H1 (cell line): ENCODE measurements around the gene RCAN2. TPM values are rescaled to one million over a fixed set of nuclear protein-coding genes. Genes with fewer than 3 reads are reported as not detected.

Experiments
- CTCF ChIA-PET: fragments of 300-600 bp; sonication (Branson Sonifier 250); formaldehyde crosslinking; loops from one replicate; lab custom pipeline; 2021; ENCODE audit not compliant: partially characterized antibody; lab: Charles Lee
- POLR2A ChIA-PET: fragments of 300-600 bp; sonication (Branson Sonifier 250); formaldehyde crosslinking; loops from one replicate; lab custom pipeline; 2021; ENCODE audit warnings: inconsistent platforms; ENCODE audit not compliant: partially characterized antibody; lab: Charles Lee
- DNase-seq, 2 experiments: peaks; one replicate each; pipeline versions ENCODE4 v3.0.0 to v3.0.0-alpha.2; 2010 to 2022; ENCODE audit warnings: low spot score in 2 of 2, low read depth in 1 of 2, mixed read lengths in 1 of 2
- FAIRE-seq: peaks from 2 replicates; lab custom pipeline; 2011; peaks lifted over from hg19 to GRCh38; lab: Jason Lieb, UNC
- H2AFZ ChIP-seq: 2 replicates; pipeline ENCODE4 v1.8.1; 2012; ENCODE audit warnings: low read length, inconsistent platforms
- H2AK5ac ChIP-seq: 2 replicates; pipeline ENCODE4 v1.6.1; 2013; ENCODE audit warnings: low read depth, low read length
- H2BK120ac ChIP-seq: replicated peaks from 2 replicates; pipeline ENCODE3; 2013; ENCODE audit warnings: low read depth, low read length, inconsistent platforms
- H2BK12ac ChIP-seq: 2 replicates; pipeline ENCODE4 v1.6.1; 2013; ENCODE audit warnings: low read depth, low read length
- H2BK15ac ChIP-seq: 2 replicates; pipeline ENCODE4 v1.6.1; 2013; ENCODE audit warnings: low read length
- H2BK20ac ChIP-seq: 2 replicates; pipeline ENCODE4 v1.6.1; 2013; ENCODE audit warnings: low read length
- H2BK5ac ChIP-seq: 2 replicates; pipeline ENCODE4 v1.6.1; 2013; ENCODE audit warnings: low read depth, low read length
- H3K14ac ChIP-seq: 2 replicates; pipeline ENCODE4 v1.6.1; 2013; ENCODE audit warnings: inconsistent platforms; ENCODE audit not compliant: insufficient read length
- H3K18ac ChIP-seq: 2 replicates; pipeline ENCODE4 v1.6.1; 2013; ENCODE audit warnings: low read length; ENCODE audit errors: extremely low read depth
- H3K23ac ChIP-seq: 2 replicates; pipeline ENCODE4 v1.6.1; 2013; ENCODE audit warnings: inconsistent platforms; ENCODE audit not compliant: insufficient read length
- H3K23me2 ChIP-seq: 2 replicates; pipeline ENCODE4 v1.6.1; 2013; ENCODE audit warnings: low read depth, low read length
- H3K27ac ChIP-seq: 2 replicates; pipeline ENCODE4 v1.6.1; 2011; ENCODE audit warnings: low read depth, low read length, inconsistent platforms
- H3K27me3 ChIP-seq, 4 experiments: replicated peaks in 1 of 4; 1 replicate in 1 of 4; 2 replicates in 3 of 4; pipeline versions ENCODE4 v1.6.1 to v1.8.1; 2011 to 2013; ENCODE audit warnings: low read length in 3 of 4, mild to moderate bottlenecking in 3 of 4, inconsistent platforms in 2 of 4, mixed read lengths in 2 of 4, moderate library complexity in 1 of 4; ENCODE audit not compliant: control insufficient read depth in 3 of 4, insufficient read depth in 3 of 4; ENCODE audit errors: extremely low read depth in 1 of 4
- H3K36me3 ChIP-seq, 4 experiments: 2 replicates each; pipeline versions ENCODE4 v1.6.1 to v1.8.1; 2011 to 2013; ENCODE audit warnings: mild to moderate bottlenecking in 4 of 4, low read length in 3 of 4, moderate library complexity in 2 of 4, control low read depth in 1 of 4, inconsistent platforms in 1 of 4; ENCODE audit not compliant: insufficient read depth in 4 of 4, control insufficient read depth in 2 of 4
- H3K4ac ChIP-seq: replicated peaks from 2 replicates; pipeline ENCODE3; 2013; ENCODE audit warnings: low read length, low read depth, mixed read lengths, inconsistent platforms; ENCODE audit not compliant: insufficient read length
- H3K4me1 ChIP-seq, 4 experiments: replicated peaks in 1 of 4; 1 replicate in 1 of 4; 2 replicates in 3 of 4; pipeline versions ENCODE4 v1.6.1 to v1.8.1; 2011 to 2013; ENCODE audit warnings: low read length in 3 of 4, inconsistent platforms in 2 of 4, mixed read lengths in 1 of 4; ENCODE audit not compliant: insufficient read depth in 4 of 4, control insufficient read depth in 3 of 4
- H3K4me2 ChIP-seq, 2 experiments: 2 replicates each; pipeline versions ENCODE4 v1.6.1 to v1.8.1; 2011 to 2013; ENCODE audit warnings: low read depth in 2 of 2, low read length in 2 of 2, control low read depth in 1 of 2, inconsistent platforms in 1 of 2, mild to moderate bottlenecking in 1 of 2; ENCODE audit not compliant: insufficient read depth in 1 of 2
- H3K4me3 ChIP-seq, 4 experiments: fragments of 200-600, 300-600 bp in 1 of 4; sonication (generic), shearing (Covaris generic), sonication (Bioruptor Twin) in 1 of 4; 2 replicates each; pipeline versions ENCODE4 v1.5.1 to v1.8.1; 2011 to 2016; ENCODE audit warnings: low read length in 4 of 4, low read depth in 3 of 4, control low read depth in 2 of 4, inconsistent platforms in 2 of 4, mild to moderate bottlenecking in 2 of 4, mixed read lengths in 1 of 4, moderate library complexity in 1 of 4; ENCODE audit not compliant: insufficient read depth in 2 of 4; ENCODE audit errors: extremely low read depth in 1 of 4
- H3K56ac ChIP-seq: replicated peaks from 2 replicates; pipeline ENCODE3; 2013; ENCODE audit warnings: low read depth, mild to moderate bottlenecking, mixed read lengths, low read length, inconsistent platforms; ENCODE audit not compliant: insufficient read length
- H3K79me1 ChIP-seq: 2 replicates; pipeline ENCODE4 v1.6.1; 2013; ENCODE audit warnings: low read depth, low read length, control low read depth
- H3K79me2 ChIP-seq, 2 experiments: 2 replicates each; pipeline versions ENCODE4 v1.6.1 to v1.8.1; 2012 to 2013; ENCODE audit warnings: low read length in 2 of 2, mild to moderate bottlenecking in 2 of 2, inconsistent platforms in 1 of 2; ENCODE audit not compliant: insufficient read depth in 2 of 2, control insufficient read depth in 1 of 2
- H3K9ac ChIP-seq, 4 experiments: replicated peaks in 1 of 4; 1 replicate in 1 of 4; 2 replicates in 3 of 4; pipeline versions ENCODE4 v1.6.1 to v1.8.1; 2011 to 2013; ENCODE audit warnings: low read depth in 3 of 4, low read length in 3 of 4, control low read depth in 2 of 4, mild to moderate bottlenecking in 2 of 4, moderate library complexity in 2 of 4, inconsistent platforms in 1 of 4; ENCODE audit errors: extremely low read depth in 1 of 4
- H3K9me3 ChIP-seq, 2 experiments: 2 replicates each; pipeline versions ENCODE4 v1.6.1 to v1.8.1; 2012 to 2013; ENCODE audit warnings: mild to moderate bottlenecking in 2 of 2, moderate library complexity in 2 of 2, control low read depth in 1 of 2, inconsistent platforms in 1 of 2, low read depth in 1 of 2, low read length in 1 of 2, mixed read lengths in 1 of 2; ENCODE audit not compliant: insufficient read depth in 2 of 2
- H4K20me1 ChIP-seq, 2 experiments: replicated peaks in 1 of 2; 2 replicates each; pipeline versions ENCODE3 to v1.8.1; 2011 to 2013; ENCODE audit warnings: inconsistent platforms in 2 of 2, low read length in 2 of 2, mild to moderate bottlenecking in 1 of 2; ENCODE audit not compliant: insufficient read depth in 2 of 2, control insufficient read depth in 1 of 2
- H4K5ac ChIP-seq: 2 replicates; pipeline ENCODE4 v1.6.1; 2013; ENCODE audit warnings: low read length, low read depth, mixed read lengths, inconsistent platforms; ENCODE audit not compliant: insufficient read length
- H4K8ac ChIP-seq: 2 replicates; pipeline ENCODE4 v1.8.0; 2013; ENCODE audit warnings: mild to moderate bottlenecking, moderate library complexity, low read length, inconsistent platforms; ENCODE audit not compliant: insufficient read depth; ENCODE audit errors: extremely low read depth
- H4K91ac ChIP-seq: replicated peaks from 2 replicates; pipeline ENCODE3; 2013; ENCODE audit warnings: low read length, mixed read lengths, inconsistent platforms; ENCODE audit not compliant: insufficient read length
- EGR1 ChIP-seq: IDR thresholded peaks from 2 replicates; pipeline ENCODE4 v1.6.1; 2011; ENCODE audit warnings: low read depth, low read length, borderline replicate concordance
- NRF1 ChIP-seq: IDR thresholded peaks from 2 replicates; pipeline ENCODE4 v1.6.1; 2011; ENCODE audit warnings: mild to moderate bottlenecking, low read depth, low read length, improper control_type of control experiment
- SP2 ChIP-seq: IDR thresholded peaks from 2 replicates; pipeline ENCODE4 v1.6.1; 2012; ENCODE audit warnings: mild to moderate bottlenecking, low read length, inconsistent platforms
- polyA plus RNA-seq, 7 experiments: library from polyadenylated mRNA; depleted of rRNA in 3 of 7; stranded (reverse) in 5 of 7; unstranded in 2 of 7; fragments of >200 nt in 5 of 7; fragments of 200-250 nt in 2 of 7; gene quantifications; 1 replicate in 5 of 7; 2 replicates in 1 of 7; 4 replicates in 1 of 7; pipeline versions ENCODE4 v1.2.1 to v1.2.3, GENCODE V29; 2011 to 2013; ENCODE audit warnings: missing spikeins in 2 of 7, mixed read lengths in 2 of 7
- total RNA-seq: library from RNA; stranded (reverse); fragmentation: NEBNext Ultra II Directional; extraction: Animal tissue kit (Norgen Biotek cat#: 25700); gene quantifications from 2 replicates; pipeline ENCODE4 v1.2.1, GENCODE V29; 2021
- TF ChIP-seq, protein P1 (sequence below): IDR thresholded peaks from 2 replicates; pipeline ENCODE4 v1.6.1; 2011; ENCODE audit warnings: low read depth, mild to moderate bottlenecking, low read length; ENCODE audit not compliant: insufficient read depth

Gene RCAN2
- total and polyA plus RNA-seq, 2 of the 8 experiments (the other 6 are each of a cell fraction or from before 2014, with no cell fraction given) = 5.0 to 8.5 TPM

DNA sequence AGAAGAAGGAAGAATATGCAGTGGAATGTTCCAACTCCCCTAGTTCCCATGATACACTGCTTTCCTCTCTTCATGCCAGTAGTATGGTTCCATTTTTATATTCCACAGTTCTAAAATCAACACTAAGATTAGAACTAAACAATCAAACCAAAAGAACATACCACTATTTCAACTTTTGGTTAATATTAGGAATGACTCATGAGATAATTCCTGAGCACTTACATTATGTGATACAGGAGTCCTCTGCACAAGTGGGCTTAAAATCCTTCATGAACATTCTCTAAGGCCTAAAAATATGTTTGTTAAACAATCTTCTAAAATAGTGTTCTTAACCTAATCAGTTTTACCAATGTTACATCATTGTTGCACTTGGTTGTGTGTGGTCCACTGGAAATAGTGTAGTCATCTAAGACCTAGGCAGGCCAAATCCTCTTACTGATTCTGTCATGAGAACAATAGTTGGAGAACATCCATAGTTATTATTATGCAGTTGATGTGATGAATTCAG is 30.3 kb upstream of the RCAN2 start:
- Histone ChIP-seq H4K91ac (no peak overlapping the region), H3K56ac (no peak overlapping the region), H2AK5ac (no peak overlapping the region), H2BK15ac (no peak overlapping the region), H3K9ac (no peak overlapping the region), H3K36me3 (no peaks in the 10 kb centered on the region), H3K4ac (no peak overlapping the region), H3K18ac (no peak overlapping the region), H2AFZ (no peak overlapping the region), H4K8ac (no peak overlapping the region), H3K9me3 (no peaks in the 10 kb centered on the region), H2BK12ac (no peak overlapping the region), H3K23ac (no peak overlapping the region), H3K79me1 (no peaks in the 10 kb centered on the region), H2BK20ac (no peak overlapping the region), H3K4me2 (no peak overlapping the region), H3K27ac (no peak overlapping the region), H3K27me3 (no peaks in the 10 kb centered on the region), H3K4me1 (no peaks in the 10 kb centered on the region), H4K5ac (no peak overlapping the region), H2BK120ac (no peak overlapping the region), H4K20me1 (no peaks in the 10 kb centered on the region), H2BK5ac (no peak overlapping the region), H3K14ac (no peak overlapping the region), H3K79me2 (no peaks in the 10 kb centered on the region), H3K23me2 (no peaks in the 10 kb centered on the region; the same call in 1 of the 2 replicates), H3K4me3 (no peak overlapping the region)
- ChIA-PET POLR2A (no interaction called here), CTCF (no interaction called here)
- FAIRE-seq = no peak
- no peak for DNase-seq
- TF ChIP-seq EGR1 (no peak), SP2 (no peak), NRF1 (no peak)
- TF ChIP-seq, protein P1, sequence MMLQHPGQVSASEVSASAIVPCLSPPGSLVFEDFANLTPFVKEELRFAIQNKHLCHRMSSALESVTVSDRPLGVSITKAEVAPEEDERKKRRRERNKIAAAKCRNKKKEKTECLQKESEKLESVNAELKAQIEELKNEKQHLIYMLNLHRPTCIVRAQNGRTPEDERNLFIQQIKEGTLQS = no peak
